Stimulated activated CD4-positive, alpha-beta T cell treated with anti-CD3 and anti-CD28 coated beads, Interleukin-1b, Interleukin-23, amount 100 ng/mL, for 24 hours (primary cell): ENCODE data around the gene SHTN1.

Source experiments
- DNase-seq, 4 experiments: peaks; one replicate each; pipeline ENCODE4 v3.0.0-alpha.2; 2020; ENCODE audit warnings: low read depth in 4 of 4, low spot score in 1 of 4

The SHTN1 gene

DNA sequence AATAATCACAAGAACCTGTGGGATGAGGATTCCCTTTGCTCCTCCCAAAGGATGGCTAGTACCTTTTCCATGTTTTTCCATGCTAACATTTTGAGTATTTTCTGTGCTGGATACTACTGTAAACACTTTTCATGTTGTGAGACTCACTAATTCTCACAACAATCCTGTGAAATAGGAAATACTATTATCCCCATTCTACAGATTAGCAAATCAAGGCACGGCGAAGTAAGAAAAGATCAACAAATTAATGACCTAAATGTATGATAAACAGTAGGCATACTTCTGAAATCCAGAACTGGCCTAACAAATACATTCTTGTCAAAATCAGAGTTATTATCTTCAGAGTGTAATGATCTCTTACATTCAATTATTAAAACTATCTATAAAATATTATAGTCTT lies 86.4 kb downstream of the SHTN1 start:
- no peak for DNase-seq

DNA sequence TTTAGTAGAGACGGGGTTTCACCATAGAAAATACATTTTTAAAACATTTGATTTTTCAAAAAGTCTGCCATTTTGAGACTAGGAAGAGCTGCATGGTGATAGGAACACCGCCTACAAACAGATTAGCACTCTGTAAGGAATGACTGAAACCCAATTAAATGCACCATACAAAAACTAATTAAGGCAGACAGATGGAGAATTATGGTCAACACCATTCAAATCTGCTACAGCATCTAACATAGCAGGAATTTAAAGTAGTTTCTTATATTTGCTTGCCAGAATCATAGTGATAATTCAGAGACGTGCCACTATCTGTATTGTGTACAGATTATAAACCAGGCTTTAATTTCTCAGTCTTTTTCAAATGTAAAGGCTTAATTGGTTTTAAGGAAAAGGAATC lies 87.5 kb downstream of the SHTN1 start:
- no peak for DNase-seq

DNA sequence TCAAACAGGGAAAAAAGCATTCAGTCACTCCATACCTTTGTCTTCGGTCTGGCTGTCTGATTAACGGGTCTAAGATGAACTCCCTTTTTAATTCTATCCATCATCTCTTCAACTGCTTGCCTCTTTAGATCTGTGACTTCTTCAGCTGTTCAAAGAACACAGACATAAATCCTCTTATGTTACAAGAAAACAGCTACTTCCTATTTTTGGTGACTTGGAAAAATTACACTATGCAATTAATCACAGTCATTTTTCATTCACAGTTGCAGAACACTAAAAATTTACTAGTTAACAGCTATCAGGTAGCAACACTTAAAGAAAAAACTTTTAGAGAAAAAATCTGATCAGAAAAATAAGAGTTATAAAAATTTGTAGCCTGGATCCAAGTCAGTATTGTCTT lies 89.6 kb downstream of the SHTN1 start:
- no peak for DNase-seq

DNA sequence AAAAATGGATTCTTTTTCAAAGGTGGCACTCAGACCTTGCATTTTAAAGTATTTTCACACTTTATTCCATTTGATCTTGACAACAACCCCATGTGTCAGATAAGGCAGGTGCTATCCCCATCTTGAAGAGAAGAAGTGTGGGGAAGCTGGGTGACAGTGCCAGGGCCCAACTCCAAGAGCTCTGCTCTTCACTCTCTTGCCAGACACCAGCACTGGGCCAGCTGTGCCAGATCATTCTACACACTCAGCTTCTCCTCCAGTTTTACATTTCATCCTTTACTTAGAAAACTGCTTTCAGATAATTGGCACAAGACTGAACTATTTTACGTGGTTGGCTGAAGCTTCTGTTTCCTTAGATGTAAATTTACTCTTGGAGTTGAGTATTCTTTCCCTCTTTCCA lies 91.3 kb downstream of the SHTN1 start:
- DNase-seq, result no peak

DNA sequence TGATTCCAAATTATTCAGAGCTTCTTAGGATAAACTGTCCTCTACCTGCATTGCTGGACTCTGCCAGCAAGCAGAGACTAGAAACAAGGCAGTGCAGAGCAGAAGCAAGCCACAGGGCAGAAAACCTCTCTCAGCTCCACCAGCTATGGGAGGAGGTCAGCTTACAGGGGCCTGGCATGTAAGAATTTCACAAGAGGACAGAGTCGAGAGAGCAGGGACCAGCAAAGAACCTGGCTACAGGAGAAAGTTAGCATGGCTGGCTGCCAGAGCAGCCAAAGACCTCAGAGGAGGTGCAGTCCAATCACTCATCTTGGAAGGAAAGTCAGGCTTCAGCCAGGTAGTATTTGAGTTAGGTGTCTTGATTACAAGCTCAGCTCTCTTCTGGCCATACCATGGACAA lies 92.8 kb downstream of the SHTN1 start:
- DNase-seq, result no peak

DNA sequence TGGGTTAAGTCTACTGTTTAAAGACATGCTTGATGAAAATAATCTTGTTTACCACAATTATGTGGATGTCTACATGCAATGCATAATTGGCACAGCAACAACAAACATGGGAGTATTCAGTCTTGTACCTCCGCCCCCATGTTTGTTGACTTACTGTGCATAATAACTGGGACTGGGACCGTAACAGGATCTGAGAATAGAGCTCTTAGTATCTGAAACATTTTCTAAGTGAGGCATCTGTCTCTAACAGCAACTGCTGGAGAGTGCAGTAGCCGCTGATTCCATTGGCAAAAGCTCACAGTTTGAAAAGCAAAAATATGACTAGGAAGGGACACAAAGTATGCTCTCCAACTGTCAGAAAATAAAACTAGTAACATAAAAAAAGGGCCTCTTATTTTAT lies 94.1 kb downstream of the SHTN1 start:
- DNase-seq, result no peak

DNA sequence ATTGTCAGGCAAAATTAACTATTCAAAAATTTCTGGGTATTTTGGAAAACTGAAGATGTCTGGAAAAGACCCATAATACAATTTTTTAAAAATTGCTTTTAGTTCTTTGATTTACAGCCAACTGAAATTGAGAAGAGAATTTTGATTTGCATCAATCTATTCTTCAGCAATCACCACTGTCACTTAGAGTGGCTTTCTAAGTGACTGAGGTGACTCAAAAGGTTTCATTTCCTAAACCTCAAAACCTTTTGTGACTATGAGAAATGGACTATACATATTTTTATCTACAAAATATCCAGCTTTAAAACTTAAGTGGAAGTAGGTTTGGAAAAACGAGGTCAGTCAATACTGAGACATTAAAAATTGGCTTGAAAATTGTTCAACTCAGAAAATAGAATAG lies 95.7 kb downstream of the SHTN1 start:
- no peak for DNase-seq

DNA sequence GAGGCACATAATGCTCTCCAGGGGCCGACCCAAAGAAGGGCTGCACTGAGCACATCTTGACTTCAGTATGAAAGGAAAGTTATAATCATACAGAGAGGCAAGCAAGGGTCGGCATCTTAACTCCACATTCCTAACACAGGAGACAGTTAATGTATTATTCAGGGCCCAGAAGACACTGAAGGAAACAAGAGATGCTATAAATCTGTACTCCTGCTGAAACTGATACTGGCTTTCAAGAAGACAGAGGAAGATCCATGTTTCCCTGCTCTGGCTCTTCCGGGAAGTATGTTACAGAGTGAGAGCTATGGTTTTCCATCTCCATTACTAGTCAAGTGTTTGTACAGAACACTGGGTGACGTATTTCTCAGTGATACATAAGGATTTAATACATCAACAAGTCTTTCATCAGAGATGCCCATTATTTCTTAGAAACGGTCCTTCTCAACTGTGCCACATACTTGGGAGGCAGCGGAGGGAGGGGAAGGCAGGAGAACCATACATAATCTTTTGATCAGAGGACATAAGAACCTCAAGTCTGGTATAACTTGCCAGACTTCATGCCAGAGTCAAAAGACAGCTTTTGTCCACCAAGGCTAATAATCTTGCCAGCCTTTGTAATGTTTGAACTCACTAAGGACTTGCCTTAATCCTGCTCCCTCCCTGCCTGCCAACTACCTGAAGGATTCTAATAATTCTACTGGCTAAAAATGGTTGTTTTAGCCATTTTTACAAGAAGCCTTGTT lies 97.6 kb downstream of the SHTN1 start:
- no peak for DNase-seq

DNA sequence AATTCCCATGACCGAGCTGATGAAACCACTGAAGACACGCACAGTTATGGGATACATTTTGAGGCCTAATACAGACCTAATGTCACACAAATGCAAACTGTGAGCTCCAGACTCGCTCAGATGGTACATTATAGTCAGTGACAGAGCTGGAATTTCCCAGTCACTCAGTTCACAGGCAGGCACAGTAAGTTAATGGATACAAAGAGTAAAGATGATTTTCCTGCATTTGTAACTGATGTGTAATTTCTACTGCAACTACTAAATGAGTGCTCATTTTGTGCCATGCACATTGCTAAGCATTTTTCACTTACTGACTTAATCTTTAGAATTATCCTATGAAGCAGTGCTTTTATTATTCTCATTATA lies 99.2 kb downstream of the SHTN1 start:
- DNase-seq, result no peak

DNA sequence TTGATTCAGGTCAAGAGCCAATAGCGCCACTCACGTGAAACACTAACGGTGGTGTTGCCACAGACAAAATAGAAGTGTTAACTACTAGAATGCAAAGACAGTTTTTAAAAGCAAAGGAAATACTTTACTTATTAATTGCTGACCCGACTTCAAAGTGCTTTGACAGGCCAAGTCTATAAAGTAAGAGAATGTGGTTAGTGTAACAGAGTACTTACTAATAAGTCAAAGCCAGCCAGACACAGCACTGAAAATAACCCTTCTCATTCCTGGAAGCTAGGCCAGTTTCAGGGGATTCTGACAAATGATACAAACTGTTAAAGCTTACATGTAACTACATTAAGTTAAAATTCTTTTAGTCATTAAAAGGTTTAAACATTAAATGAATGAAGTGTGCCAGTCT lies 105.4 kb downstream of the SHTN1 start:
- DNase-seq, result no peak

DNA sequence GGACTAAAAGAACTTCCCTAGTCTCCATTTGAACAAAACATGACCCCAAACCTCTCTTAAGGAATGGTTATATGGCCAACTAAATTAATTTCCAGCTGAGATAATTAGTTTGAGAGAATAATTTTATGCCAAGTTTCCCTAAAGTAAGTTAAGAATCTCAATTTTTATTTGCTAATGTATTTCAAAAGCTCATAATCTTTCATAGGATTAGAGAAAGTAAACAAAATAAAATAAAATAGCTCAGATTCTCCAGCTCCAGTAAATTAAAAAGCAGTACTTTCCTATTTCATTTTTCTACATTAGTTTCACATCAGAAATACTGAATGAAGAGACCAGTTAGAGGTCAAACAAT lies 111.3 kb downstream of the SHTN1 start:
- DNase-seq, result no peak

DNA sequence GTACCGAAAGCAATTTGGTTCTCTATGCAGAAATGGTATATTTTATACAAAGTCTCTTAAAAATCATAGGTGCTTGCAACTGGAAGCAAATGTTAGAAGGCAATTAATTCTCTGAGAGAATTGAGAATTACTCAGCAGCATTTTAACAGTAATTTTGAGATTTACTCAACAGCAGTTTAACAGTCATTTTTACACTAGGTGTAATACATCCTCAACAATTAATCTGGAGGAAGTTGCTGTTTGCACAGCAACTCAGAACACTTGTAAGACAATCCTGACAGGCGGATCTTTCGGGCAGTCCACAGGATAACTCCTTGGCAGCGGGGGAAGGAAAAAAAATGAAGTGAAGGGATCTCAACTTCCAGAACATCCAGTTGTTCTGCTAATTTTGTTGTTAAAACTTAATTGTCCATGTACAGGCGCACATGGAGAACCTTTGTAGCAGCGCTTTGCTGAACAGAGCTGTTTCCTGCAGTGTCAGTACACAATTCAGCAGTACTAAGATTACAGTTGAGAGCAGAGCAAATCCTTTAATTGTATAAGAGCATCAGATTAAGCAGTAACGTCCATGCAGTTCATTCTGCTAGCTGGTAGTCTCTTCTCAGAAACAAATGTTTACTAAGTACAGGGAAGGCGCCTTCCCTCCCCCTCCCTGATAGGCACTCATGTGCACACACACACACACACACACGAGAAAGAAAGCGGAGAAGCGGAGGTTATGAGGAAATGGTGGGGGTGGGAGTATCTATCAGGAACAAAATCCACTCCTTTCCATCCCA lies 111.9 kb downstream of the SHTN1 start:
- no peak for DNase-seq

DNA sequence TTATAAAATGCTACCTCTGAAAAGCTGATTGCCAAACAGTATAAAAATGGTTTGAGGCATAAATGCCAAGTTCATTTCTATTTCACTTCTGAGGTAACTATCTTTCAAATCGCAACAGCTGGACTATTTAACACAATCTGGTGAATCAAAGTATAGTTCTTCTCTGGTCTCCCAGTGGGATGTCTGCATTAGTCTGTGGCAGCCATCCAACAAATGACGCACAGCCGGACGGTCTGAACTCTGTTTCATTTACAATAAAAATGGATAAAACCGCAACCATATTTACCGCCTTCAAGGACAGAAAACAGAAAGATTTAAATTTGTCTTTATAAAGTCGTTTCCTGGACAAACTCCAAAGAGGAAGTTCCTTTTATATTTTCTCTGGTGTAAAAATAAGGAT lies 113.8 kb downstream of the SHTN1 start:
- DNase-seq, result no peak

DNA sequence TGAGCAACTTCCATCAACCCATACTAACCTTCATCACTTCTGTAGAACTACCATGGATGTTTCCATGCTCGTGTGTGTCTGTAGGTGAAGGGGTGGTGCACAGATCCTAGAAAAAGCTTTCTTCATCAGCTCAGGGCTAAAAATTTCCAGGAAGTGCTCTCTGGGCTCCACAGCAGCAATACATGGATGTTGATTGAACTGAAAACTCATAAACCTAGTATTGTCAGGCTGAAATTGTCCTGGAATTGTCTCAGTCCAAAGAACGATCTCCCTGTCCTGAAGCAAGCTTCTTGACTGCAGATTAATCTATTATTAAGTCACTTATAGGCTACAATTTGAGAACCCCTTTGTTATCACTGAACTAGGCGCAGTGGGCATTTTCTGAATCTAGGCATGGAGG lies 115.9 kb downstream of the SHTN1 start:
- no peak for DNase-seq

DNA sequence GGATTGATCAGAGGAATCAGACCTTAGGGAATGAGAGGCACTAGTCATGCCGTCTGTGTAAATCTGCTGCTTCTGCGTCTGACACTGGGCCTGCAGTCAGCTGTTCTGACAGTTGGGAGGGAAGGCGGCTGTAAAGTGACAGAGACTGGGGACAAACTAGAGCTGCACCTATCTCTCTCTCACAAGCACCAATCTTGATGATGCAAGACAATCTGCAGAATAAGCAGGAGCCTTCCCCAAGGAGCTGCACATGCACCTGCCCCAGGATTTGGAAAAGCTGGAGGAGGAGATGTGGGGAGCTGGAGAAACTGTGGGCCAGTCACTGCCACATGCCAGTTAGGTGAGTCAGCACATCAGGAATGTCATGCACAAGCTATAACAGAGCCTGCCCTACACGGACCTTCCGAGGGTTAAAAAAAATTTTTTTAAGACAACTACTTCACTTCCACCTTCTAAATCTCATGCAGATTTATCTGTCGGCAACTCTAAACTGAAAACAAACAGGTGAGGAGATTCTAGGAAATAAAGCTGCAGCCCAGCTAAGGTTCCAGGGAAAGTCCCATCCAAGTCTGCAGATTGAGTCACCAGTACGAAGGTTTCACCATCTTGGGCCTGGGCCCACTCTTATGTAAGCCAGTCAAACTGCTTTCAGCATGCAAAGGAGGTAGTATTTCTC lies 116.5 kb downstream of the SHTN1 start:
- no peak for DNase-seq

DNA sequence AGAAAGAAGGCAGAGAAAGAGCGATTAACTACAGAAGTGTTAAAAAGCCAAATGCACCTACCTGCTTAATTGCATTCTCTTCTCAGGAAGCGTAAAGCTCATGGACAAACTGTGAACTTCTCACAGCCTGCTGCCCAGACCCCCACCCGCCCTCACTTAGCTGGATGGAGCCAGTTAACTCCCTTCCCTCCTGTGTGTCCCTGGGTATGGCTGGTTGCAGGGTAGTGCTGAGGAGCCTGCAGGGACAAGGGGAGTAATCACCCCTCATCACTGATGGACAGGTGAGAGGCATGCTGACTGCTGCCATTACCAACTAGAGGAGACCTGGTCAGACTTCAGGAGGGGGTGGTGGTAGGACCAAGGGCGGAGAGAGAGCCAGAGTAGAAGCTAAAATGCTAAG lies 118.2 kb downstream of the SHTN1 start:
- no peak for DNase-seq

DNA sequence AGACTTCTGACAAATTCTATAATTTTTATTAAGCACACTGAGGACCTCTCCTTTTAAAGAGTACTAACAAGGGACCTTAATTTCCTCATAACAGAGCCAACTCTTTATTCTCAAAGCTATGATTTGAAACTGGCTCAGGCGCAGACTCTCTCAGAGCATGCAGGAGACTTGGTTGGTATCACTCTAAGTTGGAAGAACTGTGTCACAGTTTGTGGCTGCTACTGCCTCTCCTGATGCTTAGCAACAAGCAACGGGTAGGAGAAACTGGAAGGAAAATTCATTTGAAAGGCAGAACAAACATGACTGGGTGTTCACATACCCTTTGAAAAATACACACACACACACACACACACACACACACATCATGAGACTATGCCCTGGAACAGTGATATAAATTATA lies 122.3 kb downstream of the SHTN1 start:
- DNase-seq, result no peak

DNA sequence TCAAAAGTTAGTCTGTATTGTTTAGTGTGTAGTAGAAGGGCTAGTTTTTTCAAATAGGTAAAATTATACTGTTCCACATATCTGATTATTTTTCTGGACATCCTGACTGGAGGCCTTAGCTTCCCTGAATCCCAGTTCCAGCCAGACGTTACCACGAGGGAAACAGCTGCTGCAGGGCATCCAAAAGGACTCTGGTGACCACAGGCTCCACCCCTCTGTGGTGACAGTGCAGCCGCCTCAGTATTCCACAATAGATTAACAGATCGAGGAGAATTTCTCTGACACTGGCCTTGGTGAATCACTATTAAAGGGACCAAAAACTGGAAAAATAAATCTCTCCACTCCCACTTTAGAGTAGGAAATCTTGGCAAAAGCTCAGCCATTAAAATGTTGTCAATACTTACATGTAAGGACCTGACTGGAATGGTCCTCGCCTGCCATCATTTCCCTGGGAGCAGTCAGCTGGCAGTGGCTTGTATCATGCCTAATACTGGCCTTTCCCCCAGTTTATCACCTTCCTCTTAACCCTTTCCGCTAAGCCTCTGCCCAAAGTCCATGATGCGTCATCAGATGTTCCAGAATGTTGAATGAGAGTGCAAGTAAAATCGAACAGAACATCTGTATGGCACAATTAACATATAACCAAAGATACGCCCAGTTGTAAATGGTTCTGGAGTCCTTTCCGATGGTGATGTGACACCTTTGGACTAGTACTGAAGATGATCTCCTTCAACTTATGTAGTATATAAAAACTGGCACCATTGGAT lies 124.1 kb downstream of the SHTN1 start:
- no peak for DNase-seq

DNA sequence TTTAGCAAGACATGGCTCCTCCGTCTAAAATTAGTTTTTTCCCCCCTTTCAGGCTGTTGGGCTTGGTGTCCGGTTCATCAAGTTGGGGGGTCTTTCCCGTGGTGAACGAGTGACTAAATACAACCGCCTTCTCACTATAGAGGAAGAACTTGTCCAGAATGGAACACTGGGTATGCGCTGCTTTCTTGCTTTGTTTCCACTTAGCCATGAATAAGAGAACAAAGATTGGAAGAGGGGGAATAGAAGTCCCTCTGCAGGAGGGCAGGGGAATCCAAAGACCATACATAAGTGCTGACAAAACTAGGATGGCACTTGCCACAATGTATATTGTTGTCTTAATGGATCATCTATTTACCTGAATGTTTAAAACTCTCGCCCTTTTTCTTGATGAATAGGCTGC lies 125.2 kb downstream of the SHTN1 start:
- DNase-seq, result no peak

DNA sequence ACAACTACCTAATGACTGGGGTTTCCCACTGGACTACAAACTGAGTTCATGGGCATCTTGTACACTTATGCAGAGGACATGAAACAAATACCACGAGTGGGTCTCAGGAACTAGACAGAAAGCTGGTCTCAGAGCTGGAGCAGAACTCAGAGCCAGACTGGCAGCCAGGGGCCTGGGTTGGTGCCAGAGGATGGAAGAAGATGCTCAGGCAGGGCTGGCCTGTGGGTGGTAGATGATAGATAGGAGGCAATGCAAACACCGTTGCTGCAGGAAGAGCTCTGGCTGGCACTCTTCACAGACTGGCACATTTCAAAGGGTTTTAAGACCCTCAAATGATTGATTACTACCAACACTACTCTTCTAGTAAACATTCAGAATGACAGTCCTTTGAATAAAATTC lies 126.9 kb downstream of the SHTN1 start:
- no peak for DNase-seq

DNA sequence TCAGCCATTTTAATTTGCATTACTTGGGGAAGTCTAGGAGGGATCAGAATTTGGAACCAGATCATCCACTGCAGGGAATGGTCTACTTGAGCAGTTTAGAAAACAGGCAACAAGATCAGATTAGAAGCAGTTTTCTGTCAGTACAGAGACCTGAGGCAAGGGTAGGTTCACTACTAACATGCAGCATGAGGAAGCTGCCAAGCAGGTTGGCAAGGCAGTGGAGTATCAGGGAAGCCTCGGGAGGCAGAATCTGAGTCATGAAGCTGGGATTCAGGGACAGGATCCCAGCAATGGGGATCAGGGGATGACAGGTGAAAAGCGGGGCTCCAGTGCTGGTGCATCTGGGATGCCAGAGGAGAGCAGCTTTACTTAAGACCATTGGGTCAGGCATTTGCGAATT lies 127.6 kb downstream of the SHTN1 start:
- DNase-seq, result no peak

DNA sequence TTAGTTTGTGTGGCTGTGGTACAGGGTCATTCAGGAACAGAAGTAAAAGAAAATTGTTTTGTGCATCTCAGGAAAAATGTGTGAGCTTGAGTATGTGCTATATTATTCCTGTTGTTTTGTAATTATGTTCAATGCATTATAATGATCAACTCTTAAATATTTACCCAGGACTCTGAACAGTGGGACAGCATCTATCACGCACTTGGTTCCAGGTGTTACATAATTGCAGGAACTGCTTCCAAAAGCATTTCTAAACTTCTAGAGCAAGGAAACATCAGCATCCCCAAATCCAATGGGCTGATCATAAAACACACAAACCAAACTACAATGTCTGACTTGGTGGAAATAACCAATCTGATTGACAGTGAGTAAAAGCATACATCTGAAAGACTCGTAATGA lies 129.1 kb downstream of the SHTN1 start:
- DNase-seq, result no peak
